ENCODE measurements around the gene RER1.
"Not testable (repeated sequence)": the region's sequence is repeated elsewhere in the genome, so short reads cannot be mapped to it uniquely, and the experiment has no call there.

RER1 gene

DNA sequence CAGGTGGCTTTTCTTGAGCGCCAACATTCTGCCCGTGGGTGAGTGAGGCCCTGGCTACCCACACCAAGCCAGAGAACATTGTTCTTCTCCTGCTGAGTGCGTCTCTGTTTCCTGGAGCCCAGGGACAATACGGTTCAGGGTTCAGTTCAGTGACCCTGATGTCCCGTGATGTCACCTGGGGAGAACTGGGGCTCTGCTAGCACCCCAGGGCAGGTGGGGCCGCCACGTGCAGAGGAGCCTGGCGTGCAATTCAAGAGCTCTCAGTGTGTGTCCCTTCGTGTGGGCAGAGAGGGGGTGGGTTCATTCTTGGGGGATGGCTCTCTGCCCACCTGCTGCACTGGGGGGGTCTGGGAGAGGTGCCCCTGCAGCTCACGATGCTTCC lies 38.9 kb downstream of the RER1 start:
- DNase-seq = no peak

DNA sequence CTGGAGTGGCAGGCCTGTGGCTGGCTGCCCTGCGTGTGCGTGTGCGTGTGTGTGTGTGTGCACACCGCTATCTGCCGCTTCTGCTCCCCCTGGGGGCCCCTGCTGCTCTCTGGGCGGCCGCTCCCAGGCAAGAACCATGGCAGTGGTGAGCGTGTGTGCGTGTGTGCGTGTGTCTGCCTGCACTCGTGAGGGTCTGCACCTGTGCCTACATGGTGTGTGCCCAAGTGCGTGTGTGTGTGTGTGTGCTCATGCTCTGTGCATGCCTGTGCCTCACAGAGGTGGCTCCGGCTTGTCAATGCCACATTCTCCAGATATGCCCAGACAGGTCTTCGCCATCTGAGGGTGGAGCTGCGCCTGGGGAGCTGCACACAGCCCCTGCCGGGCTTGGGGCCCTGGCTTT lies 39.5 kb downstream of the RER1 start:
- DNase-seq = no peak

DNA sequence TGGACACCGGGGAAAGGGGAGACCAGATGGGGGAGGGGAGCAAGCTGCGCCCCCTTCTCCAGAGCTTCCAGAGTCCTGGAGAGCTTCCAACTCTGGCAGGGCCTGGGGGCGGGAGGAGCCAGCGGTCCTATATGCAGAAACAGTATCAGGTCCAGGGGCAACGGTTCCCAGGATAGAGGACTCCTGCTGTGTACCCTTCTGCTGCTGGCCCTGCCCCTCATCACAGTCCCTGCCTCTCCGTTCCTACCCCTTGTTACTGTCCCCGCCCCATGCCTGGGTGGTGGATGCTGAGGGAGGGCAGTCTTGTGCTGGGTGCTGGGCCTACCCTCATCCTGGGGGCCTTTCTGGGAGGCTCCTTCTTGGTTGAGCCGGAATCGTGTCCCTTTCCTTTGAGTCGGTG lies 39.9 kb downstream of the RER1 start:
- no peak for DNase-seq

DNA sequence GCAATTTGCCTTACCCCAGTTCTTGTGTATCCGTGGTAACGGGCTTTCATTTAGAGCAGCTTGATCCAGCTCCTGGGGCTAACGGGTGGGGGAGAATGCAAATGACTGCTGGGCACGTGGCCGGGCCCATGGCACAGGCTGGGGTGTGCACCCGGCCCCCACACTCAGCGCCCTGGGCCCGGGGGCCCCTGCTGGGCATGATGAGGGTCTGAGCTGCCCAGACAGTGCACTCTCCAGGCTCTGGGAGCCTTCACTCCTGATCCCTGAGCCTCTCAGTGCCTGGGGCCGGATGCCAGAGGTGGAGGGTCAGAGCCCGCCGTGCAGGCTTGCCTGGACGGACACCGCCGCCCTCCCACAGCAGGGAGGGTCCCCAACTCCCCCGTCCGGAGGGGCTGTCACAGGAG lies 40.8 kb downstream of the RER1 start:
- DNase-seq = no peak

DNA sequence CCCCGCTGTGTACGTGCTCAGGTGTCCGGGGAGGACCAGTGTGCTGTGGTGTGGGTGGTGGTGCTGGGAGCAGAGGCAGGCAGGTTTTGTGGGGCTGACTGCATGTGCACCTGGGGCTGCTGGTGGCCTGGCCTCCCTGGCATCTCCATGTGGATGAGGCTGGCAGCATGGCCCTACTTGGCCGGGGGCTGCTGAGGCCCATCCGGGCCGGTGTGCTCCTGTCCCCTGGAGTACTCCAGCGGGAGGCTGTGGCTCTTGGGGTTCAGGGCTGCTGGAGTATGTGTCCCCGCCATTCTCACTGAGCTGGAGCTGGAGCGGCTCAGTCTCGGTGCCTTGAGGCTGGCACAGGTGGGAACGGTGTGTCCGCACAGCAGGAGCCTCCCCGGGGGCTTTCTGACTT lies 41.6 kb downstream of the RER1 start:
- no peak for DNase-seq

DNA sequence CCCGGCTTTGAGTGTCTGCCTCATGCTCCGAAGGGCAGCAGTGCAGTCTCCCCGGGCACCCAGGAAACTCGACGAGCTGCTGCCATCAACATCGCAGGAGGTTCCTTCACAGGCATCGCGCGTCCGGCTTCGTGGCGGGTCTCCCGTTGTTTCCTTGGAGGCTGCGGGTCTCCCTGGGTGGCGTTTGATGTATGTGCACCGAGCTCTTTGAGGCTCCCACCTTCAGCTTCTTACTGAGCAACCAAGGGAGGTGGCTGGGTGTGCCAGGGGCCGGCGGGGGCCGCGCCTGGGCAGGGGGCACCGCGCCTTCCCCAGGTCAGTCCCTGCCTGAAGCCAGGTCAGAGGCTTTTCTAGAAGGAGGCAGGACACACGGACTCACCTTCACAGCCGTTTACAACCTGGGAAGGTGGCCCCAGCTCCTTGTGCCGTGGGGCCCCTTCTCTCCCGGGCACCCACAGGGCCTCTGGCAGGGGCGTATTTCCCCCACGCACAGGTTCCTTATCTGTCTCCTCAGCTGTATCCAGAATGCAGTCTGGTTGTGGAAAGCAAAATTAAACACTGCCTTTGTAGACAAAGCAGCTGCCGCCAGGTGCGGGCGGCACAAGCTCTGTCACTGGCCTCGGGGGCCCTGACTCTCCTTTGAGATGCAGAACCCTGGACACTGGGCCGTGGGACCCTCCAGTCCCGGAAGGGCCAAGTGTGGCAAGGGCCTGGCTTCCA lies 42.5 kb downstream of the RER1 start:
- no peak for DNase-seq

DNA sequence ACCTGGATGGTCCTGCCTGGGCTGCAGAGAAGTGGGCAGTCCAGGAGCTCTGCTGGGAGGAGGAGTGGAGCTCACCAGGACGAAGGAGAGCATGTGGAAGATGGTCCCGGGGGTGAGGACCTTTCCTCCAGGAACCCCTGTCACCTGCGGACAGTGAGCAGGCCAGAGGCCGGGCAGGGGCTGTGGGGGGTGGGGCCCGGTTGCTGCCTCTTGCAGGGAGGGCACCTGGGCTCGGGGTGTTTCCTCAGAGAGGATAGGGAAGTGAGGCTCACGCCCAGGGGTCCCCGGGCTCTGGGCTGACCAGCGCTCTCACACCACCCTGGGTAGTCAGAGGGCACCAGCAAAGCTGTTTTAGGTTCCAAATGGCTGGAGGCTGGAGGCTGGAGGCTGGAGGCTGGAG lies 43.5 kb downstream of the RER1 start:
- DNase-seq = no peak

DNA sequence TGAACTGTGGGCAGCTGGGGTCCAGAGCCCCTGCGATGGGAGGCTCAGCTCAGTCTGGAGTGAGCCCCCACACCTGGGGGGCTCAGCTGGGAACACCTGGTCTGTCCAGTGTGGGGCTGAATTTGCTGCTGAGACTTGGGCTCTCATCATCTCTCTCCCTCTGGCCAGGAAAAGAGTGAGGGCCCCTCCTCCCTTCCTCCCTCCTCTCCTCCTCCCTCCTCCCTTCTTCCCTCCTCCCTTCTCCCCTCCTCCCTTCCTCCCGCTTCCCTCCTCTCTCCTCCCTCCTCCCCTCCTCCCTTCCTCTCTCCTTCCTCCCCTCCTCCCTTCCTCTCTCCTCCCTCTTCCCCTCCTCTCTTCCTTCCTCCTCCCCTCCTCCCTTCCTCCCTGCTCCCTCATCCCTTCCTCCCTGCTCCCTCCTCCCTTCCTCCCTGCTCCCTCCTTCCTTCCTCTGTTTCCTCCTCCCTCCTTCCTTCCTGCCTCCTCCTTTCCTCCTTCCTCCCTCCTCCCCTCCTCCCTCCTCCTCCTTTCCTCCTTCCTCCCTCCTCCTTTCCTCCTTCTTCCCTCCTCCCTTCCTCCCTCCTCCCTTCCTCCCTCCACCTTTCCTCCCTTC lies 44.2 kb downstream of the RER1 start:
- no peak for DNase-seq

DNA sequence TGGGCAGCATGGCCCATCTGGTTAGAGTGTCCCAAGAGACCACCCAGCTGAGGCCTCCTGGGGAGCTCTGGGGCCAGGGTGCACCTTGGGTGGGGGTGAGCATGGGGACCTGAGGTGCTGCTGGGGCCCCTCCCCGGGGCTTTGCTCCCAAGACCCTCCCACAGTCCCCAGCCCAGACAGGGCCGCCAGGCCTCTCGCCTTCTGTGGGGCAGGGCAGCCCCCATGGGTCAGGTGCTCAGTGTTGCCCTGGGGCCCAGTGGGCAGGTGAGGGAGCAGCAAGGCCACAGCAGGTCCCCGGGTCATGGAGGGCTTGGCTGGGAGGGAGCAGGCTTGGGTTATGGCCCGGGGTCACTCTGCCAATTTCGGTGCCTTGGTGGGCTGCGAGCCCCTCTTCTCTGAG lies 45.2 kb downstream of the RER1 start:
- no peak for DNase-seq

DNA sequence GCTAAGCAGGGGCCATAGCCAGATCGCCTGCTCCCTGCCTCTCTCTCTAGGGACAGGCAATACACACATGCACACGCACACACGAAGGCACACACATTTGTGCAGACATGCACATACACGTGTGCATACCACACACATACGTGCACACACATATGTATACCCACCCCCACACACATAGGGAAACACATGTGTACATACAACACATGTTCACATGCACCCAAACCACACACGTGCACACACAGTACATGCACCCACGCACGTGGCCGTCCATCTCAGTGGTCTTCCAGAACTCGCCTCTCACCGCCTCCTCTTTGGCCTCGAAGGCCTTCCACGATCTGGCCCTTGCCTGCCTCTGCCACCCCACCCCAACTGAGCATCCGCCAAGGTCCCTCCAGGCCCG lies 46.0 kb downstream of the RER1 start:
- DNase-seq = no peak

DNA sequence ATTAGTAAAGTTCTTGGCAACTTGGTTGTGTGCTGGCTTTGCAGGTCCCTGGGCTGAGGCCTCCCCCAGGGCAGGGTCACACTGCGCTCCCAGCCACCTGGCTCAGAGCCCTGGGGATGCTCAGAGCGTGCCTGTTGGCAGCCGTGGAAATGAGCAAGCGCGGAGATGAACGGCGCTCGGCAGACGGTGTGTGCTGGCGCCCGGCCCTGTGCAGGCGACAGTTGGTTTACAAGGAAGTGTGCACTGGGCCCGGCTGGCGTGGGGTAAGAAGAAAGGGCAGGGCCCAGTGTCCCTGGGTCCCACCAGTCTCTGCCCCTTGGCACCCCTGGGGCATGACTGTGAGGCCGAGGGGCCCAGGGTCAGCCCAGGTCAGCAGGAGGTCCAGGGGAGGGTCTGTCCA lies 46.4 kb downstream of the RER1 start:
- no peak for DNase-seq

DNA sequence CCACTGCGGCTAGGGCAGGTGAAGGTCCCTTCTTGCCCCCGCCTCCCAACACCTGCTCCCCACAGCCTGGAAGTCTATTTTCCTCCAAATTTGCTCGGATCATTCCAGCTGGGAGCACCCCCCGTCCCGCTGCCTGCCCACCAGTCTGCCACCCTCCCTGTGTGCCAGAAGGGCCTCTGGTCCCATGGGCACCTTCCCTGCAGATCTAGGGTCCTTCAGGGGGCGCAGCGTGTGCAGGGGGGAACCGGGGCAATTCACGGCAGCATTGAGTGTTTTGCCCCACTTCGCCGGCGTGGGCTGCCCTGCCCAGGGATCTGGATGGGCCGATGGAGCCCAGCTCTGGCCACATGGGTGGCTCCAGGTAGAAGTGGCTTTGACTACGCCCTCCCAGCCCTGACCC lies 47.0 kb downstream of the RER1 start:
- DNase-seq = no peak

DNA sequence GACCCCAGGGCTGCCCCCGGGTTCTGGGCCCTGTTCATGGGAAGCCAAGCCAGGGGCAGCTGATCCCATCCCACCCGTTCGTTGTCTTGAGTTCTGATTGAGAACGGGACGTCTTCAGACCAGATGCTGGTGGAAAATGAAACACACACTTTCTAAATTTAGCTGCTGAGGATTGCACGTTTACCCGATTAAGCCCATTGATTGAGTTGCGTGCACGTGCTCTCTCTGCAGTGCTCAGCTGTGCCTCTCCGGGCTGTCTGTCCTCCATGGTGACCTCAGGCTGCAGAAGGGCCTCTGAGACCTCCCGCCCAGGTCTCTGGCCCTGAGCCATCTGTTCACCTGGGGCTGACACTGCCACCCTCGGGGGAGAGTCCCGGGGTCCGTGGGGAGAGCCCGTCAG lies 47.7 kb downstream of the RER1 start:
- no peak for DNase-seq

DNA sequence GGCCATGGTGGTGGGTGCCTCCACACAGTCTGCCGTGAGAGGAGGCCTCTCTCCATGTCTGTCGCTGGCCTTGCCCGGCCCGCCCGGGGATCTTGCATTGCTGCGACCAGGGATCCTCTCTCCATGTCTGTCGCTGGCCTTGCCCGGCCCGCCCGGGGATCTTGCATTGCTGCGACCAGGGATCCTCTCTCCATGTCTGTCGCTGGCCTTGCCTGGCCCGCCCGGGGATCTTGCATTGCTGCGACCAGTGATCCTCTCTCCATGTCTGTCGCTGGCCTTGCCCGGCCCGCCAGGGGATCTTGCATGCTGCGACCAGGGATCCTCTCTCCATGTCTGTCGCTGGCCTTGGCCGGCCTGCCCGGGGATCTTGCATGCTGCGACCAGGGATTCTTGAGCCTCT lies 48.7 kb downstream of the RER1 start:
- DNase-seq = not testable (repeated sequence)

DNA sequence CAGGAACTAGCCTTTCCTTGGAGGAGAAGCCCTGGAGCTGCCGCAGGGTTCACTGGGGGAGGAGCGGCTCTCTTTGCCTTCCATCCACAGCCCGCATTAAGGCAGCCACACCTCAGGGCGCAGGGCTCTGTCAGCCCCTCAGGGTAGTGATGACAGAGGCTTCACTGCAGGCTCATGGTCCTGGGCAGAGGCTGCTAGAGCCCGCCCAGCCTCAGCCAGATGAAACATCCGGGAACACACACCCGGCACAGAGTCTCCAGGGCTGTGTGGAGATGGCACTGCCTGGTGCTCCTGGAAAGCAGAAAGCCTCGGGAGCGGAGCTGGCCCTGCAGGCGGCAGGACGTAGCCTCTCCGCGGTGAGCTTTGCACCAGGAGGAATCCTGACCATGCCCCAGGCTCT lies 50.1 kb downstream of the RER1 start:
- DNase-seq = no peak

DNA sequence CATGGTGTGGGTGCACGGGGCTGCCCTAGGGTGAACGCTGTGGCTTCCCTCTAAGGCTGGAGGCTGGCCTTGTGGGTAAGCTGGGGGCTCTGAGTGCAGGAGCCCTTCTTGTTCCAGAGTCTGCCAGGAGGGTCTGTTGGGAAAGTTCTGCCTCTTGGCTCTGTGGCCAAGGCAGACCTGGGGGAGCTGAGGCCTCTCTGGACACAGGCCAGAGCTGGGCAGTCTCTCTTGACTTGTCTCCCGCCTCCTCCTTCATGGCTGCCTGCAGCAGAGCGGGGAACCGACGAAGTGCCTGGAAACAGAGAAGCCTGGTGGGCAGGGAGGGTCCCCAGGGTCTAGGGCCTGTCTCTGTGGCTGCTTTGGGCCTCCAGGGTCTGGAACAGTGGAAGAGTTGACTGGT lies 51.0 kb downstream of the RER1 start:
- no peak for DNase-seq

DNA sequence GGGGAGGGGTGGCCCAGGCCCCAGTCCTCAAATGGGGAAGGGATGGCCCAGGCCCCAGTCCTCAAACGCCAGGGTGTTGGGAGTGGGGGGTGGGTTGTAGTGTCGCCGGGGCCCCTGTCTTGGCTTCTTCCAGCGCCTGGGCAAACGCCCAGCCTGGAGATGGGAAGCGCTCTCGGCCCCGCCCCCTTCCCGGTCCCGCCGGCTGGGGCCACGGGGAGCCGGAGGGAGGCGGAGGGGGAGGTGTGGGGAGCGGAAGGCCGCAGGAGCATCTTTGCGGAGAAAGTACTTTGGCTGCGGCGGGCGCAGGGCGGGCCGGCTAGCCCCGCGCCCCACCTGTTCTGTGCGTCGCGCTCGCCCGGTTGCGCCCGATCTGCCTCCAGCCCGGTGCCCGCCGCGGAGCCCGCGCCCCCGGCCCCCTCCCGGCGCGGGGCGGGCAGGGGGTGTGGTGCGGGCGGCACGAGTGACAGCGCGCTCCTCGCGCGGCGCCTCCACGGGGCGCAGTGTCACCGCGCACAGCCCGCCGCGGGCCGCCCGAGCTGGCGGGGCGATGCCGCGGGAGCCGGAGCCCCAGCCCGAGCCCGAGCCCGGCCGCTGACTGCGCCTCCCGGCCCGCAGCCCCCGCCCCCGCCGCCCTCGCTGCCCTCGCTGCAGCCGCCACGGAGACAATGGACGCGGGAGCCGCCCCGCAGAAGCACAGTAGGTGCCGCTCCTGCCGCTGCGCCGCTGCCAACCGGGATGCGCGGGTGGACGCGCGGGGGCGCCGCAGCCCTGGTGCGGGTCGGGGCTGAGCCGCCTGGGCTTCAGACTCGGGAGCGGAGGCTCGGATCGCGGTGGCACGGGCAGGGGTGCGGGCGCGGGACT lies 51.9 kb downstream of the RER1 start:
- no peak for DNase-seq

DNA sequence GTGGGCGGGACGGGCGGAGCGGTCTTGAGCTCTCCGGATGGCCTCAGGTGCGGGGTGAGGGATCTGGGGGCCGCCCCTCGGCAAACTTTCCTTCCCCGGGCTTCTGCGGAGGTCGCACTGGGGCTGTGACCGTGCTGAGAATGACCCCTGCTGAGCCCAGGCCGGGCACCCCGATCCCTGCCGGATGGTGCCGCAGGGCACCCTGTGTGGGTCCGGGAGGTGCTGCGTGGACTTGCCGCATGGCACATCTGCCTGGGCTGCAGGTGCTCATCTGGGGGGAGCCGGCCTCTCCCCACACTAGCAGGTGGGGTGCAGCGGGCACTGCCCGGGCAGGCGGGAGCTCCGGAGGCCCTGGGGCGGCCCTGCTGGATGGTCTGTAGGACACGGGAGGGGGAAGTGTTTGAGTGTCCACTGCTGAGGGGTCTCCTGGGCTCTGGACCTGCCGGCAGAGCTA lies 52.5 kb downstream of the RER1 start:
- DNase-seq = no peak

DNA sequence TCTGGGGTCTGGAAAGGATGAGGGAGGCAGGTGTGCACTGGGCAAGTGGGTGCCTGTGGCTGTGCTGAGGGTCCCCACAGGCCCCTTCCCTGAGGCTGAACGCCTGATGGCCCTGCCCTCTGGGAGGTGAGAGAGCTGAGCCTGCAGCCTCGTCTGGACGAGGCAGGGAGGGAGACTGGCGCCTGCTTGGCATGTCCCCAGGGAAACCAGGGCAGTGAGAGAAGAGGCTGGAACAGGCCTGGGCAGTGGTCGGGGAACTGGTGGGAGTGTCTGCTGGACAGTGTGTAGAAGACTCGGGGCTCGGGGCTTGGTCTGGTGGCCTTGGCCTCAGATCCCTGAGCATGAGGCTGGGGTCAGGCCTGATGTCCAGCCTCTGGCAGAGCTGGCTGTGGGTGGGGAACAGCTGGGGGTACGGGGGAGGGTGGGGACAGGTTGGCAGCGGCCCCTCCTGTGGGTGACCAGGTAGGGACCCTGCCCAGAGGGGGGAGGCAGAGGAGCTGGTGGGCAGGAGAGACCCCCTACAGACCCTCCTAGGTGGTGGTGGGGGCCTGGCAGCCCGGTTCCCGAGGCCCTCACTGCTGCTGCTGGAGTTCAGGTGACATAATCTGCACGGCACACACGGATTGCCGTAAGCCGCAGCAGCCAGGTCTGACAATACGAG lies 53.7 kb downstream of the RER1 start:
- DNase-seq = no peak

DNA sequence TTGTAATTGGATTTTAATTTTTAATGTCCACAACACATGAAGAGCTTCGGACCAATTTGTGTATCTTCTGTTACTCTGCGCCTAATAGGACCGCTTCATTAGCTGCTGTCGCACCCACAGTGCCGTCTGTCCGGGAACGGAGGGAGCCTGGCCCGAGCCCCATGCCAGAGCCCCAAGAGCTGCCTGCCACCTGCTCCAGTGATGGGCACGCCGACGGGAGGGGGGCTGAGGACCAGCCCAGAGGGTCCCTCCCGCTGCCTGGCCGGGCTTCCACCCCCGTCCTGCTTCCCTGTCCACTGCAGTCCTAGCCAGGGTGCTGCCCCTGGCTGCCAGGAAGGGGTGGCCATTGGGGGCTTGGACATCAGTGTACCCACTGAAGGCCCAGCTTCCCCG lies 54.2 kb downstream of the RER1 start:
- DNase-seq = no peak

DNA sequence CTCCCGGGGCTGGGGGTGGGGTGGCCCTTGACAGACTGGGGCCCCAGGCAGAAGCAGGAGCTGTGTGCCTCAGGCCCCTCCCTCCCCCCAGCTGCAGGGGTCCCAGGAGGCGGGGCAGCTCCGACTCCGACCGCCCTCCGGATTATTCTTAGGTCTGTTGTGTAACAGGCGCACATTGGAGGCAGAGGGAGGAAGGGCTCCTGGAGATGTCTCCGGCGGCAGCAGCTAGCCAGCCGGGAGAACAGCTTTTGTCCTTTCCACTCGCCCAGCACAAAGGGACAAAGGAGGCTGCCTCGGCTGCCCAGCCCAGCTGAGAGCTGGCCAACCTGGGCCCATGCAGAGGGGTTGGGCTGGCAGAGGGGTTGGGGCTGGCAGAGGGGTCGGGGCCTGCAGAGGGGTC lies 54.8 kb downstream of the RER1 start:
- DNase-seq = no peak

DNA sequence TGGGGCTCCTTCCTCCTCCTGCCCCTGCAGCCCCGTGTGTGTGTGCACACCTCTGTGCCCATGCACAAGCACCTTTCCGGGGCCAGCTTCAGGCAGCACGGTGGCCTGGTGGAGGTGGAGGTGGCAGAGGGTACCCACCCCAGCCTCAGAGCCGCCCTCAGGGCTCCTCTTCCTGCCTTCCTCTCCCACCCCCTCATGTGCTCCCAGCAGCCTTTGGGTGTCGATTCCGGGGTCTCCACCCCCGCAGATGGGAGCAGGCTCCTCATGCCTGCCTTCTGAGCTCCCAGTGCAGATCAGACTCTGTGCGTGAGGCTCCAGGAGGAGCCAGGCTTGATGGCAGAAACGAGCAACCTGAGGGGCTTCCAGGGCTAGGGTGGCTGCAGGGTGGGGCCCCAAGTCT lies 55.2 kb downstream of the RER1 start:
- DNase-seq = no peak

DNA sequence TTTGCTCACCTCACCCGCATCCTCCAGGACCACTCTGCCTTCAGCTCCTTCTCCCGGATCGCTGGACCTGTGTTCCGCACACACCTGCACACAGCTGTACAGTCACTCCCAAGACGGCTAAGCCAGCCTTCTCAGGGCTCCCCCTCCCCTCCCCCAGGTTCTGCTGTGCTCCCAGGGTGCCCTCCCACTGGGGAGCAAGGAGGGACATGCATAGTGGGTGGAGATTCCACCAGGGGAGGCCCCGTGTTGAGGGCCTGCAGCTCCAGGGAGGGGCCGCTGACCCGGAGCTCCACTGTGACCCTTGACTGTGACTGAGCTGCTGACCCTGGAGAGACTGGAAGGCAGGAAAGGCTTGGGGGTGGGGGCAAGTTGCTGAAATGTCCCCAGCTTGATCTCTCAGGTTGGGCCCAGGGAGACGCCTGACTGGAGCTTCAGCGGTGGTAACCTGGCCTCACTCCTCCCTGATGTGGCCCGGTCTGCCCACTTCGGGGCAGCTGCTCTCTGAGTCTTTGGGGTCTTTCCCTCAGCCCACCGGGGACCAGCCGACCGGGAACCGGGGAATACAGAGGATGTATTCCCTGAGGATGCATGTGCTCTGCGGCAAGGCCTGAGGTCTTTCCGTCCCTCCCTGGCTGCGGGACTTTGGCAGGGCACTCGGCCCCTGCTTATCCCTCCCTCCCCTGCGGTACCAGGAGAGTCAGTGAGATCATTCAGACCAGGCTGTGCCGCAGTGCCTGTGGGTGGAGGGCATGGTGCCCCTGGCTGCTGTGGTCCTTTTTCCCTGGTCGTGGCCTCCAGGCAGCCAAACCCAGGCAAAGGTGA lies 55.8 kb downstream of the RER1 start:
- DNase-seq = no peak
